ENCODE measurements around the gene POU3F4. TPM values are rescaled to one million over a fixed set of nuclear protein-coding genes. Genes with fewer than 3 reads are reported as not detected.

Gene POU3F4
- total and polyA plus RNA-seq, 2 experiments from 2014 or later, result 0.03 TPM; not detected in 1

DNA sequence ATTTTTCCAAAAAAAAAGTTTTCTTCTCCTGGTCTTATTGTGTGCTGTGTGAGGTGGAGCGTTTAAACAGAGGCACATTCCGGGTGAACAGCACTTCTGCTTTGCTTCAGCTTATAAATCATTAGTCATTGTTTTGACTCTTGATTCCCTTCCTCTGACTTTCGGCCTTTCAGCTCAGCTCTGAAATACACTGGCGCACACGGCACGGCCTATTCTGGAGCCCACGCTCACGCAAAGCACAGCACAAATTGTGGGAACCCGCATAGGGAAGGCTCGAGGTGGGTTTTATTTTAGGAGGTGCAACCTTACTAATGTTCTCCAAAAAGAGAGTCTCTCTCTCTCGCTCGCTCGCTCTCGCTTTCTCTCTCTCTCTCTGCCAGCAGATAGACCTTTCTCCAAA lies 4.0 kb downstream of the POU3F4 start:
- TF ChIP-seq, protein P1, sequence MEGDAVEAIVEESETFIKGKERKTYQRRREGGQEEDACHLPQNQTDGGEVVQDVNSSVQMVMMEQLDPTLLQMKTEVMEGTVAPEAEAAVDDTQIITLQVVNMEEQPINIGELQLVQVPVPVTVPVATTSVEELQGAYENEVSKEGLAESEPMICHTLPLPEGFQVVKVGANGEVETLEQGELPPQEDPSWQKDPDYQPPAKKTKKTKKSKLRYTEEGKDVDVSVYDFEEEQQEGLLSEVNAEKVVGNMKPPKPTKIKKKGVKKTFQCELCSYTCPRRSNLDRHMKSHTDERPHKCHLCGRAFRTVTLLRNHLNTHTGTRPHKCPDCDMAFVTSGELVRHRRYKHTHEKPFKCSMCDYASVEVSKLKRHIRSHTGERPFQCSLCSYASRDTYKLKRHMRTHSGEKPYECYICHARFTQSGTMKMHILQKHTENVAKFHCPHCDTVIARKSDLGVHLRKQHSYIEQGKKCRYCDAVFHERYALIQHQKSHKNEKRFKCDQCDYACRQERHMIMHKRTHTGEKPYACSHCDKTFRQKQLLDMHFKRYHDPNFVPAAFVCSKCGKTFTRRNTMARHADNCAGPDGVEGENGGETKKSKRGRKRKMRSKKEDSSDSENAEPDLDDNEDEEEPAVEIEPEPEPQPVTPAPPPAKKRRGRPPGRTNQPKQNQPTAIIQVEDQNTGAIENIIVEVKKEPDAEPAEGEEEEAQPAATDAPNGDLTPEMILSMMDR (IDR thresholded peaks at IDR 0.05; ENCODE audit: low read depth, low read length), result no peak
- Histone ChIP-seq H3K4me3 (no peak overlapping the region), H3K4me1 (ENCODE audit: low read depth) (no peaks in the 10 kb centered on the region), H3K27ac (no peak overlapping the region), H3K27me3 (peaks cover 53% of the 10 kb centered on the region), H3K36me3 (no peaks in the 10 kb centered on the region), H3K9me3 (ENCODE audit: low read depth) (no peaks in the 10 kb centered on the region)
- DNase-seq (ENCODE audit: low read depth in 1 of 2, low spot score in 1 of 2), result no peak

DNA sequence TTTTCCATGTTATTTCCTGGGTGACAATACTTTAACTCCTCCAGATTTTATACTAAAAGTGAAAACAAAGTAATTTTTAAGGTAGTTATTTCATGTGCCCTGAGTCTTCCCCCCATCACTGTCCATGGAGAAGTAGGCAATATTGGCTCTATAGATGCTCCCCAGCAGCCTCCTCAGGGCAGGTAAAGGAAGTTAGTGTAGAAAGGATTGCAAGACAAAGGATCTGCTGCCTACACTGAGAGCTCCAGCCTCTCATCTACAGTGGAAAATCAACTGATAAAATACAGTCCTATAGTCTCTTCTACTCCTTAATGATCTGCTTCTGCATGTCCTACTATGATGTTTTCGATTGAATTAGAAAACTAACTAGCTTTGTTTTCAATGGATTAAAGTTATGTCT lies 8.5 kb downstream of the POU3F4 start:
- TF ChIP-seq, protein P1 (IDR thresholded peaks at IDR 0.05; ENCODE audit: low read depth, low read length), result no peak
- Histone ChIP-seq H3K4me1 (ENCODE audit: low read depth) (no peaks in the 10 kb centered on the region), H3K36me3 (no peaks in the 10 kb centered on the region), H3K27me3 (peaks cover 11% of the 10 kb centered on the region), H3K4me3 (no peak overlapping the region), H3K9me3 (ENCODE audit: low read depth) (no peaks in the 10 kb centered on the region), H3K27ac (no peak overlapping the region)
- no peak for DNase-seq (ENCODE audit: low read depth in 1 of 2, low spot score in 1 of 2)

DNA sequence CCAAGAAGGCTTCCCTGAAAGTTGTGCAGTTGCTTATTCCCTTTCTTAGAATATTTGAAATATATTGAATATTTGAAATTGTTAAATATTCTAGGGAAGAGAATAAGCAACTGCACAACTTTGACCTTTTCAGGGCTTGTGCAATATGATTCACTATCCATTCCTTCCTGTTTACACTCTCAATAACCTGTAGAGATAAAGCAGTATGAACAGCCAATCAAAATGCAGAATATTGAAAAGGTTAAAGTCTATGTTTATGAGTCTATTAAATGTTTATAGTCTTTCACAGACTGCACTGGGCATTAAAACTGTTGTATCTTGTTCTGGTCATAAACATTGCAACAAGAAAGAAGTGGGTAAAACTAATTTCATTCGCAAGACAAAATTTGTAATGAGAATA lies 13.8 kb downstream of the POU3F4 start:
- no peak overlapping the region for H3K4me3 ChIP-seq
- H3K36me3 ChIP-seq, result no peaks in the 10 kb centered on the region
- TF ChIP-seq, protein P1 (IDR thresholded peaks at IDR 0.05; ENCODE audit: low read depth, low read length), result no peak
- no peaks in the 10 kb centered on the region for H3K27me3 ChIP-seq
- H3K27ac ChIP-seq, result no peak overlapping the region
- DNase-seq (ENCODE audit: low read depth in 1 of 2, low spot score in 1 of 2), result no peak
- H3K4me1 ChIP-seq (ENCODE audit: low read depth), result no peaks in the 10 kb centered on the region
- H3K9me3 ChIP-seq (ENCODE audit: low read depth), result no peaks in the 10 kb centered on the region

DNA sequence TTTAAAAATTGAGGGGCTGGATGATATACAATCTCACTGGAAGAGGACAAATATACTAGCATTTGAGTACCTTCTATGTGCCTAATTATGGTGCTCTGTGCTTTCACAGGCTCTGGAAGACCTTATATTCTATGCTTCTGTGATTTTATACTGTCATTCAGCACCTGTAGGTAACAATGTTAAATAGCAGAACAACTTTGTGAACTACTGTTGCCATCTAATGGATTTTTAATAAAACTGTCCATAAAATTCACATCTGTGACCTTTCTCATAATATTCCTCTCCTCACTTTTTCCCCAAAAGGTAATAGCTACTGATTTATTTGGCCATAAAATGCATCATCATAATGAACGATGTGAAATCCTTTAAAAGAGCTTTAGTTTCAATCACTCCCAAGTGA lies 21.9 kb downstream of the POU3F4 start:
- TF ChIP-seq, protein P1 (IDR thresholded peaks at IDR 0.05; ENCODE audit: low read depth, low read length), result no peak
- H3K27ac ChIP-seq, result no peak overlapping the region
- no peaks in the 10 kb centered on the region for H3K36me3 ChIP-seq
- no peak for DNase-seq (ENCODE audit: low read depth in 1 of 2, low spot score in 1 of 2)
- no peaks in the 10 kb centered on the region for H3K4me1 ChIP-seq (ENCODE audit: low read depth)
- no peak overlapping the region for H3K4me3 ChIP-seq
- no peaks in the 10 kb centered on the region for H3K27me3 ChIP-seq
- H3K9me3 ChIP-seq (ENCODE audit: low read depth), result no peaks in the 10 kb centered on the region

DNA sequence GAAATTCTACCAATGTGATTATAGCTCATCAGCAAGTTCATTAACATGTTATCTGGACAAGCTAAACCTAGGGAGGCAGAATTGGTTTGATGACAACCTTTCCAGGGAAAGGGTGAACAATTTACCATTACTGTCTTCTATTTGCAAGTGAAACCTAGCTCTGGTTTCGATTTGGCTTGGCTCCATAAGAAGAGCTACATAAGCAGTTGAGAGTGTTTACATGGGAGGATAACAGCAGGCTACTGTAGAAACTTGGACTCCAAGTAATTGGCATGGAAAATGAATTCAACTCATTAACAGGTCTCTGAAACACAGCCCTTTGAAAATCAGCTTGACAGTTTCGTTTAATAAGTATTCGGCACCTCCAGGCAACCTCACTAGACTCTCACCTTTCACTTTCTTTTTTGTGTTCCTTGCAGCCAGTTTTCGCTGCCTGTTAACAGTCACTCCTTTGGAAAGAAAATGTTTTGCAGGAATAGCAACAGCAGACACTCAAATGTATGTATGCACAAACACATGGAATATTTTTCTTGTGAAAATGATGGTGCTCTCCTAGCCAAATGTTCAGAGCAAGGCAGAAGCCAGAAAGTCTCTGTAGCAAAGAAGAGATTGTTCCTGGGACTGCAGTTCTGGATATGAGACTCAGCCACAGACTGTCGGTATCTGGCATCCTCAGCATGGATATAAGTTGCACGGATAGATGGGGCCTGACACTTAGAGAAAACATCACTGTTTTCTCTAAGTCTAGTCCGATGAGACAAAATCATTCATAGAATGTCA lies 27.5 kb downstream of the POU3F4 start:
- TF ChIP-seq, protein P1 (IDR thresholded peaks at IDR 0.05; ENCODE audit: low read depth, low read length), result no peak
- no peaks in the 10 kb centered on the region for H3K36me3 ChIP-seq
- no peaks in the 10 kb centered on the region for H3K27me3 ChIP-seq
- H3K9me3 ChIP-seq (ENCODE audit: low read depth), result no peaks in the 10 kb centered on the region
- H3K4me1 ChIP-seq (ENCODE audit: low read depth), result no peaks in the 10 kb centered on the region
- DNase-seq (ENCODE audit: low read depth in 1 of 2, low spot score in 1 of 2), result no peak
- H3K4me3 ChIP-seq, result no peak overlapping the region
- H3K27ac ChIP-seq, result no peak overlapping the region

All from cardiac muscle cell (in vitro differentiated cells and primary cell).